ENCODE measurements around the gene CAMSAP3.

DNA sequence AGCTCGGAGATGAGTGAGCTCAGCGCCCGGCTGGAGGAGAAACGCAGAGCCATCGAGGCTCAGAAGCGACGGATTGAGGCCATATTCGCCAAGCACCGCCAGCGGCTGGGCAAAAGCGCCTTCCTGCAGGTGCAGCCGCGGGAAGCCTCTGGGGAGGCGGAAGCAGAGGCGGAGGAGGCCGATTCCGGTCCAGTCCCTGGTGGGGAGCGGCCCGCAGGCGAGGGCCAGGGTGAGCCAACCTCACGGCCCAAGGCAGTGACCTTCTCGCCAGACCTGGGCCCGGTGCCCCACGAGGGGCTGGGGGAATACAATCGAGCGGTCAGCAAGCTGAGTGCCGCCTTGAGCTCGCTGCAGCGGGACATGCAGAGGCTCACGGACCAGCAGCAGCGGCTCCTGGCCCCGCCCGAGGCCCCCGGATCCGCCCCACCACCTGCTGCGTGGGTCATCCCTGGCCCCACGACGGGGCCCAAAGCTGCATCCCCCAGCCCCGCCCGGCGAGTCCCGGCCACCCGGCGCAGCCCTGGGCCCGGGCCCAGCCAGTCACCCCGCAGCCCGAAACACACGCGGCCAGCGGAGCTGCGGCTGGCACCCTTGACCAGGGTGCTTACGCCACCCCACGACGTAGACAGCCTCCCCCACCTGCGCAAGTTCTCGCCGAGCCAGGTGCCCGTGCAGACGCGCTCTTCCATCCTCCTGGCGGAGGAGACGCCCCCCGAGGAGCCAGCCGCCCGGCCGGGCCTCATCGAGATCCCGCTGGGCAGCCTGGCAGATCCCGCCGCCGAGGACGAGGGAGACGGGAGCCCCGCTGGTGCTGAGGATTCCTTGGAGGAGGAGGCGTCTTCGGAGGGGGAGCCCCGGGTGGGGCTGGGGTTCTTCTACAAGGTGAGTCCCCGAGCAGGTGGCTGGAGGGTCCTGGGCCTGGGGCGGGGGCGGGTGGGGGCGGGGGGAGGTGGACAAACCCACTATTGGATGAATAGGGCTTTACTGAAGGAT is 16.9 kb downstream of the CAMSAP3 start:
- TF ChIP-seq, protein P1, sequence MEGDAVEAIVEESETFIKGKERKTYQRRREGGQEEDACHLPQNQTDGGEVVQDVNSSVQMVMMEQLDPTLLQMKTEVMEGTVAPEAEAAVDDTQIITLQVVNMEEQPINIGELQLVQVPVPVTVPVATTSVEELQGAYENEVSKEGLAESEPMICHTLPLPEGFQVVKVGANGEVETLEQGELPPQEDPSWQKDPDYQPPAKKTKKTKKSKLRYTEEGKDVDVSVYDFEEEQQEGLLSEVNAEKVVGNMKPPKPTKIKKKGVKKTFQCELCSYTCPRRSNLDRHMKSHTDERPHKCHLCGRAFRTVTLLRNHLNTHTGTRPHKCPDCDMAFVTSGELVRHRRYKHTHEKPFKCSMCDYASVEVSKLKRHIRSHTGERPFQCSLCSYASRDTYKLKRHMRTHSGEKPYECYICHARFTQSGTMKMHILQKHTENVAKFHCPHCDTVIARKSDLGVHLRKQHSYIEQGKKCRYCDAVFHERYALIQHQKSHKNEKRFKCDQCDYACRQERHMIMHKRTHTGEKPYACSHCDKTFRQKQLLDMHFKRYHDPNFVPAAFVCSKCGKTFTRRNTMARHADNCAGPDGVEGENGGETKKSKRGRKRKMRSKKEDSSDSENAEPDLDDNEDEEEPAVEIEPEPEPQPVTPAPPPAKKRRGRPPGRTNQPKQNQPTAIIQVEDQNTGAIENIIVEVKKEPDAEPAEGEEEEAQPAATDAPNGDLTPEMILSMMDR (IDR thresholded peaks at IDR 0.05): no peak
- TF ChIP-seq POLR2A (IDR thresholded peaks at IDR 0.05): no peak

Measured in adrenal gland (tissue), 5 donors.